Gastroesophageal sphincter (tissue), 3 donors: ENCODE results near the gene MRPS18A.

Source experiments
- CTCF ChIP-seq, 4 experiments: fragments of 200-600 bp in 2 of 4; fragments of 450-650 bp in 2 of 4; sonication (generic) in 1 of 4; IDR thresholded peaks; one replicate each; pipeline ENCODE4 v1.5.1; 2017 to 2019; ENCODE audit warnings: antibody characterized with exemption in 4 of 4, mild to moderate bottlenecking in 2 of 4, moderate library complexity in 2 of 4
- EP300 ChIP-seq: sonication (generic); formaldehyde crosslinking; IDR thresholded peaks from one replicate; pipeline ENCODE4 v1.6.1; 2017; ENCODE audit warnings: antibody characterized with exemption, mild to moderate bottlenecking
- POLR2A ChIP-seq, 2 donors: fragments of 450-650 bp; IDR thresholded peaks; one replicate each; pipeline ENCODE4 v1.6.1; 2017; ENCODE audit warnings: antibody characterized with exemption in 2 of 2, mild to moderate bottlenecking in 2 of 2, moderate library complexity in 1 of 2
- POLR2AphosphoS5 ChIP-seq: sonication (generic); formaldehyde crosslinking; IDR thresholded peaks from one replicate; pipeline ENCODE4 v1.6.1; 2017; ENCODE audit warnings: antibody characterized with exemption

- no peak for TF ChIP-seq CTCF (IDR thresholded peaks at IDR 0.05)
- no peak for TF ChIP-seq POLR2A (IDR thresholded peaks at IDR 0.05)
- no peak for TF ChIP-seq POLR2AphosphoS5
- no peak for TF ChIP-seq EP300
Observed at GRCh38 chr6:43674291-43674690, 13.3 kb downstream of the MRPS18A start.
